ENCODE measurements around the gene ZMYND8. TPM values are rescaled to one million over a fixed set of nuclear protein-coding genes. Genes with fewer than 3 reads are reported as not detected.

The ZMYND8 gene
- total RNA-seq, 1 experiment from 2014 or later = 44.1 TPM

GRCh38 chr20:47217482-47218446 lies 138.7 kb downstream of the ZMYND8 start:
- Histone ChIP-seq H3K27me3 (ENCODE audit: low read length) (no peaks in the 10 kb centered on the region), H3K27ac (ENCODE audit: low read length) (no peak overlapping the region), H3K4me3 (ENCODE audit: low read length) (no peak overlapping the region), H3K4me2 (ENCODE audit: low read depth, low read length, poor library complexity, severe bottlenecking) (no peak overlapping the region), H3K9ac (ENCODE audit: low read length) (no peak overlapping the region), H3K36me3 (ENCODE audit: insufficient read depth, low read length) (peaks cover 51% of the 10 kb centered on the region), H3K79me2 (ENCODE audit: low read length) (peaks cover 16% of the 10 kb centered on the region), H2AFZ (ENCODE audit: low read length) (no peak overlapping the region), H4K20me1 (ENCODE audit: insufficient read depth, low read depth, low read length) (0 out of 2 replicates have a peak, but pooled peaks cover 4% of the 10 kb centered on the region), H3K9me3 (ENCODE audit: low read length) (no peaks in the 10 kb centered on the region), H3K4me1 (ENCODE audit: low read length) (peaks cover 21% of the 10 kb centered on the region), H3K9me2 (replicated peaks; ENCODE audit: insufficient read depth, low read length) (no peaks in the 10 kb centered on the region)
- no peak for DNase-seq

GRCh38 chr20:47216819-47217410 lies 139.6 kb downstream of the ZMYND8 start:
- Histone ChIP-seq H3K9me2 (replicated peaks; ENCODE audit: insufficient read depth, low read length) (no peaks in the 10 kb centered on the region), H3K79me2 (ENCODE audit: low read length) (peaks cover 16% of the 10 kb centered on the region), H4K20me1 (ENCODE audit: insufficient read depth, low read depth, low read length) (peaks cover 4% of the 10 kb centered on the region; the same call in 1 of the 2 replicates), H3K36me3 (ENCODE audit: insufficient read depth, low read length) (peaks cover 52% of the 10 kb centered on the region), H3K4me3 (ENCODE audit: low read length) (no peak overlapping the region), H2AFZ (ENCODE audit: low read length) (no peak overlapping the region), H3K4me2 (ENCODE audit: low read depth, low read length, poor library complexity, severe bottlenecking) (no peak overlapping the region), H3K27me3 (ENCODE audit: low read length) (no peaks in the 10 kb centered on the region), H3K9ac (ENCODE audit: low read length) (no peak overlapping the region), H3K27ac (ENCODE audit: low read length) (no peak overlapping the region), H3K4me1 (ENCODE audit: low read length) (peaks cover 12% of the 10 kb centered on the region), H3K9me3 (ENCODE audit: low read length) (no peaks in the 10 kb centered on the region)
- no peak for DNase-seq

DNA sequence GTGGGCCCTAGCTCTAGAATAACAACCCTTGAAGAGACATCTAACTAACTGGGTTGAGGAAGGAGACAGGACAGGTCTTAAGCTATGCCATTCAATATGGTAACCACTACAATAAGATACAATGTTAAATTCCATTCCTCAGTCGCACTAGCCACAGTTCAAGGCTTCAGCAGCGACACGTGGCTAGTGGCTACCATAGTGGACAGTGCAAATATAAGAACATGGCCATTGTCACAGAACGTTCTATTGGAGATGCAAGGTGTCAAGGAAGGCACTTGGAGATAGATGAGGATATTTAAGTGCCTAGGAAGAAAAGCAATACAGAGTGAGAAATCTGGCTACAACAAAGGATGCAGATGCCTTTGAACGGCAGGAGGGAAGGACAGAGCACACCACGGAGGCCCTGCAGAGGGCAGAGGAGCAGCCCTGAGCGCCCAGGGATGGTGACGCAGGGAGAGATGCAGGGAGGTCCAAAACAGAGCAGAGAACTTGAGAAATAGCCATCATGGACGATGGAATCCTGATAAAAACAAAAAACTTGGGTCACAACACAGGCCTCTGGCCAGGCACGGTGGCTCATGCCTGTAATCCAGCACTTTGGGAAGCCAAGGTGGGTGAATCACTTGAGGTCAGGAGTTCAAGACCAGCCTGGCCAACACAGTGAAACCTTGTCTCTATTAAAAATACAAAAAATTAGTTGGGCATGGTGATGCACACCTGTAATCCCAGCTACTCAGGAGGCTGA lies 140.7 kb downstream of the ZMYND8 start:
- Histone ChIP-seq H3K36me3 (ENCODE audit: insufficient read depth, low read length) (peaks cover 53% of the 10 kb centered on the region), H2AFZ (ENCODE audit: low read length) (no peak overlapping the region), H3K27ac (ENCODE audit: low read length) (no peak overlapping the region), H3K9me2 (replicated peaks; ENCODE audit: insufficient read depth, low read length) (no peaks in the 10 kb centered on the region), H3K4me2 (ENCODE audit: low read depth, low read length, poor library complexity, severe bottlenecking) (no peak overlapping the region), H3K9ac (ENCODE audit: low read length) (no peak overlapping the region), H3K79me2 (ENCODE audit: low read length) (peaks cover 11% of the 10 kb centered on the region), H3K4me3 (ENCODE audit: low read length) (no peak overlapping the region), H3K27me3 (ENCODE audit: low read length) (no peaks in the 10 kb centered on the region), H3K9me3 (ENCODE audit: low read length) (no peaks in the 10 kb centered on the region), H3K4me1 (ENCODE audit: low read length) (peaks cover 1% of the 10 kb centered on the region; the same call in 1 of the 2 replicates), H4K20me1 (ENCODE audit: insufficient read depth, low read depth, low read length) (peaks cover 4% of the 10 kb centered on the region; the same call in 1 of the 2 replicates)
- no peak for DNase-seq

DNA sequence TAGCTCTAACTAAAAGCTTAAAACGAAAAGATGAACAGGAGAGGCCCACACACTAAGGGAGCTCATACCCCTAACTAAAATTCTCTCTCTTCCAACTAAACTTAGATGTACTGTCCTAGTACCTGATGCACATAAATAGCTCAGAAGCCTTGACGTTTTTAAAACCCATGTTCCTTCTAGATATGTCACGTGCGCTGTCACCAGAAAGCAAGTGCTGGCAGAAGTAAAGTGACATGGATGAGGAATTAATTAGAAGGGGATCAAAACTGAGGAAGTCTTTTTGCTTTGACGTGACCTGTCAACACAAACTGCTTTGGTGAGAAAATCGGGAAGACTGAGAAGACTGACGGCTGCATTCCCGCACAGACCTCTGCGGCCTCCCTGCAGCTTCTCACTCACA lies 142.5 kb downstream of the ZMYND8 start:
- Histone ChIP-seq H3K27me3 (ENCODE audit: low read length) (no peaks in the 10 kb centered on the region), H3K9me2 (replicated peaks; ENCODE audit: insufficient read depth, low read length) (no peaks in the 10 kb centered on the region), H3K27ac (ENCODE audit: low read length) (no peak overlapping the region), H3K9me3 (ENCODE audit: low read length) (no peaks in the 10 kb centered on the region), H3K36me3 (ENCODE audit: insufficient read depth, low read length) (peaks cover 56% of the 10 kb centered on the region), H2AFZ (ENCODE audit: low read length) (no peak overlapping the region), H3K4me3 (ENCODE audit: low read length) (no peak overlapping the region), H3K4me1 (ENCODE audit: low read length) (no peaks in the 10 kb centered on the region), H4K20me1 (ENCODE audit: insufficient read depth, low read depth, low read length) (peaks cover 4% of the 10 kb centered on the region; the same call in 1 of the 2 replicates), H3K4me2 (ENCODE audit: low read depth, low read length, poor library complexity, severe bottlenecking) (no peak overlapping the region), H3K79me2 (ENCODE audit: low read length) (no peaks in the 10 kb centered on the region), H3K9ac (ENCODE audit: low read length) (no peak overlapping the region)
- DNase-seq = no peak

GRCh38 chr20:47212606-47213207 lies 143.8 kb downstream of the ZMYND8 start:
- Histone ChIP-seq H3K27me3 (ENCODE audit: low read length) (no peaks in the 10 kb centered on the region), H4K20me1 (ENCODE audit: insufficient read depth, low read depth, low read length) (peaks cover 4% of the 10 kb centered on the region; the same call in 1 of the 2 replicates), H3K79me2 (ENCODE audit: low read length) (no peaks in the 10 kb centered on the region), H3K27ac (ENCODE audit: low read length) (no peak overlapping the region), H3K4me1 (ENCODE audit: low read length) (no peaks in the 10 kb centered on the region), H3K9ac (ENCODE audit: low read length) (no peak overlapping the region), H3K9me3 (ENCODE audit: low read length) (no peaks in the 10 kb centered on the region), H3K36me3 (ENCODE audit: insufficient read depth, low read length) (peaks cover 46% of the 10 kb centered on the region), H3K4me2 (ENCODE audit: low read depth, low read length, poor library complexity, severe bottlenecking) (no peak overlapping the region), H2AFZ (ENCODE audit: low read length) (no peak overlapping the region), H3K9me2 (replicated peaks; ENCODE audit: insufficient read depth, low read length) (no peaks in the 10 kb centered on the region), H3K4me3 (ENCODE audit: low read length) (no peak overlapping the region)
- no peak for DNase-seq

DNA sequence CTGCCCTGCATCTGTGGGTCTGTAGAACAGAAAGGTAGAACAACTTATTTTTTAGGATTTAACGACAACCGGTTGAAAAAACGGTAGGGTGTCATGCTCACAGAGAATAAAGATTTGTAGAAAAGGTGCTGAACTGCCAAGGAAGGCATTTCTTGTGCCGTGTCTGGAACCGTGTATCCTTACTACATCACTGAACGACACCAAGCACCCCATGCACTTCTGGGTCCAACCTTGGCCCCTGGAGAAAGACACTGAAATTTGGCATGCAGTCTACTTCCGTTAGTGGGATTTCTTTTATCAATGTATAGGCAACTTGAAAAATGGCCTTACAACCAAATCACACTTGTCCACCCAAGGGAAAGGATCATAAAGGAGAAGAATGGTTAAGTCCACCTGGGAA lies 145.5 kb downstream of the ZMYND8 start:
- Histone ChIP-seq H4K20me1 (ENCODE audit: insufficient read depth, low read depth, low read length) (peaks cover 4% of the 10 kb centered on the region; the same call in 1 of the 2 replicates), H3K79me2 (ENCODE audit: low read length) (no peaks in the 10 kb centered on the region), H3K4me3 (ENCODE audit: low read length) (no peak overlapping the region), H3K9me2 (replicated peaks; ENCODE audit: insufficient read depth, low read length) (no peaks in the 10 kb centered on the region), H3K36me3 (ENCODE audit: insufficient read depth, low read length) (peaks cover 45% of the 10 kb centered on the region), H3K4me2 (ENCODE audit: low read depth, low read length, poor library complexity, severe bottlenecking) (no peak overlapping the region), H3K27me3 (ENCODE audit: low read length) (no peaks in the 10 kb centered on the region), H3K4me1 (ENCODE audit: low read length) (no peaks in the 10 kb centered on the region), H2AFZ (ENCODE audit: low read length) (no peak overlapping the region), H3K9me3 (ENCODE audit: low read length) (no peaks in the 10 kb centered on the region), H3K9ac (ENCODE audit: low read length) (no peak overlapping the region), H3K27ac (ENCODE audit: low read length) (no peak overlapping the region)
- DNase-seq = no peak

- Histone ChIP-seq H3K9me3 (ENCODE audit: low read length) (no peaks in the 10 kb centered on the region), H2AFZ (ENCODE audit: low read length) (no peak overlapping the region), H3K9me2 (replicated peaks; ENCODE audit: insufficient read depth, low read length) (no peaks in the 10 kb centered on the region), H4K20me1 (ENCODE audit: insufficient read depth, low read depth, low read length) (peaks cover 4% of the 10 kb centered on the region; the same call in 1 of the 2 replicates), H3K27me3 (ENCODE audit: low read length) (no peaks in the 10 kb centered on the region), H3K27ac (ENCODE audit: low read length) (no peak overlapping the region), H3K36me3 (ENCODE audit: insufficient read depth, low read length) (peaks cover 41% of the 10 kb centered on the region), H3K4me1 (ENCODE audit: low read length) (no peaks in the 10 kb centered on the region), H3K9ac (ENCODE audit: low read length) (no peak overlapping the region), H3K4me2 (ENCODE audit: low read depth, low read length, poor library complexity, severe bottlenecking) (no peak overlapping the region), H3K4me3 (ENCODE audit: low read length) (no peak overlapping the region), H3K79me2 (ENCODE audit: low read length) (no peaks in the 10 kb centered on the region)
- DNase-seq = no peak
Measured at GRCh38 chr20:47210470-47210869, 146.0 kb downstream of the ZMYND8 start.
